Fibroblast of pulmonary artery (primary cell): ENCODE measurements around the gene SBSN.

Experiments used
- DNase-seq: peaks from one replicate; pipeline ENCODE4 v3.0.0-alpha.2; 2010; ENCODE audit warnings: low read depth
- H3K4me3 ChIP-seq: replicated peaks from 2 replicates; pipeline ENCODE4 v1.5.1; 2011; ENCODE audit warnings: low read depth, mild to moderate bottlenecking, control low read depth, low read length, moderate library complexity
- TF ChIP-seq, protein P1 (sequence below): IDR thresholded peaks from 2 replicates; pipeline ENCODE4 v1.5.1; 2011; ENCODE audit warnings: mild to moderate bottlenecking, control low read depth, low read length, inconsistent platforms; ENCODE audit errors: missing control alignments

Gene SBSN, protein sequence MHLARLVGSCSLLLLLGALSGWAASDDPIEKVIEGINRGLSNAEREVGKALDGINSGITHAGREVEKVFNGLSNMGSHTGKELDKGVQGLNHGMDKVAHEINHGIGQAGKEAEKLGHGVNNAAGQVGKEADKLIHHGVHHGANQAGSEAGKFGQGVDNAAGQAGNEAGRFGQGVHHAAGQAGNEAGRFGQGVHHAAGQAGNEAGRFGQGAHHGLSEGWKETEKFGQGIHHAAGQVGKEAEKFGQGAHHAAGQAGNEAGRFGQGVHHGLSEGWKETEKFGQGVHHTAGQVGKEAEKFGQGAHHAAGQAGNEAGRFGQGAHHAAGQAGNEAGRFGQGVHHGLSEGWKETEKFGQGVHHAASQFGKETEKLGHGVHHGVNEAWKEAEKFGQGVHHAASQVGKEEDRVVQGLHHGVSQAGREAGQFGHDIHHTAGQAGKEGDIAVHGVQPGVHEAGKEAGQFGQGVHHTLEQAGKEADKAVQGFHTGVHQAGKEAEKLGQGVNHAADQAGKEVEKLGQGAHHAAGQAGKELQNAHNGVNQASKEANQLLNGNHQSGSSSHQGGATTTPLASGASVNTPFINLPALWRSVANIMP

DNA sequence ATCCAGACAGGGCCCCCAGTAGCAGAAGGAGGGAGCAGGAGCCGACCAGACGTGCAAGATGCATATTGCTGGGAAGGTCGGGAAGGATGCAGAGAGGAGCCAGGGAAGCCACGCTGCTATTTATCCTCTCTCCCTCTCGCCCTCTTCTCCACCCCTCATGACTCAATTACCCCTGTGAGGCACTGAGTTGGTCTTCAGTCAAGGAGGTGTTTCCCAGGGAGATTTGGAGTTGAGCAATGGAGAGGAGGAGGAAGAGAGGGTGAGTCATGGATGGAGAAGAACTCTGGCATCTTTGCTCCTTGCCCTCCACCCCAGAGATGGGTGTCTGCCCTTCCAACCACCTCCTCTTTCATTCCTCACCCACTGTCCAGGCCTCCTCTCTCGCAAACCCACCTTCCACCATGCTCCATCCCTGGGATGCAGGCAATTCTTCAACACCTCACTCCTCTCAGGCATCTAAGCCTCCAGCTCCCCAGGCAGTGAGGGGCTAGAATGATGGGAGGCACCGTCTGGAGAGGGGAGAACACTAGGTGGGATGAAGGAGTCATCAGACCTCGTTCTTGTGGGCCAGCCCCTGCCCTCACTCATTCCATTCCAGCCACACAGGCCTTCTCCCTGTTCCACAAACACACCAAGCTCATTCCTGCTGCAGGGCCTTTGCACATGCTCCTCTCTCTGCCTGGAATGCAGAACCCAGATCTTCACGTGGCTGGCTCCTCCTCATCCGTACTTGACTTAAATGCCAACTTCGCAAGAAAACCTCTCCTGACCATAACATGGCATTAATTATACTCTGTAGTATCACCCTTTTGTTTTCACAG lies at the start of gene SBSN:
TSS of gene SBSN (minus strand) at position 94 of the 821 bp plus-strand sequence. CDS start at position 64, 30 bp downstream.
- peak; percentile 68 for DNase-seq
- TF ChIP-seq, protein P1, sequence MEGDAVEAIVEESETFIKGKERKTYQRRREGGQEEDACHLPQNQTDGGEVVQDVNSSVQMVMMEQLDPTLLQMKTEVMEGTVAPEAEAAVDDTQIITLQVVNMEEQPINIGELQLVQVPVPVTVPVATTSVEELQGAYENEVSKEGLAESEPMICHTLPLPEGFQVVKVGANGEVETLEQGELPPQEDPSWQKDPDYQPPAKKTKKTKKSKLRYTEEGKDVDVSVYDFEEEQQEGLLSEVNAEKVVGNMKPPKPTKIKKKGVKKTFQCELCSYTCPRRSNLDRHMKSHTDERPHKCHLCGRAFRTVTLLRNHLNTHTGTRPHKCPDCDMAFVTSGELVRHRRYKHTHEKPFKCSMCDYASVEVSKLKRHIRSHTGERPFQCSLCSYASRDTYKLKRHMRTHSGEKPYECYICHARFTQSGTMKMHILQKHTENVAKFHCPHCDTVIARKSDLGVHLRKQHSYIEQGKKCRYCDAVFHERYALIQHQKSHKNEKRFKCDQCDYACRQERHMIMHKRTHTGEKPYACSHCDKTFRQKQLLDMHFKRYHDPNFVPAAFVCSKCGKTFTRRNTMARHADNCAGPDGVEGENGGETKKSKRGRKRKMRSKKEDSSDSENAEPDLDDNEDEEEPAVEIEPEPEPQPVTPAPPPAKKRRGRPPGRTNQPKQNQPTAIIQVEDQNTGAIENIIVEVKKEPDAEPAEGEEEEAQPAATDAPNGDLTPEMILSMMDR: no peak
- no peak within 1 kb of the TSS for H3K4me3 ChIP-seq

DNA sequence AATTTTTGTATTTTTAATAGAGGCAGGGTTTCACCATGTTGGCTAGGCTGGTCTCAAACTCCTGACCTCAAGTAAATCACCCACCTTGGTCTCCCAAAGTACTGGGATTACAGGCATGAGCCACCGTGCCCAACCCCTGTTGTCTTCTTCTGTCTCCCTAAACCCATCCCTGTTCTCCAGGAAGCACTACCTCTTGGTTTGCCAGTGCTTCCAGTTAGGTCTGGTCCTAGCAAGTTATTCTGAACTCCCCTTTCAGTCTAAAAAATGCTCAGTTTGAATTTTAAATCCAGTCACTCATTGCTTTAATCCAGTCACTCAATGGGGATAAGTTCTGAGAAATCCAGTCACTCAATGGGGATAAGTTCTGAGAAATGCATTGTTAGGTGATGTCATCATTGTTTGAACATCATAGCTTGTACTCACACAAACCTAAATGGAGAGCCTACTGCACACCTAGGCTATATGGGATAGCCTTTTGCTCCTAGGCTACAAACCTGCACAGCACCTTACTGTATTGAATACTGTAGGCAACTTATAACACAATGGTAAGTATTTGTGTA lies 43.4 kb upstream of the SBSN start:
- DNase-seq: no peak
- TF ChIP-seq, protein P1: no peak
- no peak overlapping the region for H3K4me3 ChIP-seq

DNA sequence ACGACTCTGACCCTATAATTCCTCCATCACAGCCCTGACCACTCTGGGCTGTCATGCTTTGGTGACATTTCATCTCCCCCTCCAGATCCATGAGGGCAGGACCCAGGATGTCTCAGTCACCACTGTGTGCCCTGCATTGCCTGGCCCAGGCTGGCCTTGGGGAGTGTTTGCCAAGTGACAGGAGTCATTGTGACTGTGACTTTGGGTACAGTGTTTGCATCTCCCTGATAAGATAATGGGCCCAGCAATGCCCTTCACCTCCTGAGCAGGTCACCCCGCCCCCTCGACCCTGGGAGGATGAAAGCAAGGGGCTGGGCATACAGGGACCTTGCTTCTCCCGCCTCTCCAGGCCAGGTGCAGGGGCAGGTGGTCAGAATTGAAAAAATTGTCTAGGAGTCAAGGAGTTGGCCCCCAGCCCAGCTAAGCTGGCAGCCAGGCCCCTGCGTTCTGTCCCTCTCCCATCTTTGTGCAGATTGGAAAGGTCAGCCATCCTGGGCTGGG lies 41.2 kb upstream of the SBSN start:
- TF ChIP-seq, protein P1: no peak
- H3K4me3 ChIP-seq: no peak overlapping the region
- DNase-seq: no peak

DNA sequence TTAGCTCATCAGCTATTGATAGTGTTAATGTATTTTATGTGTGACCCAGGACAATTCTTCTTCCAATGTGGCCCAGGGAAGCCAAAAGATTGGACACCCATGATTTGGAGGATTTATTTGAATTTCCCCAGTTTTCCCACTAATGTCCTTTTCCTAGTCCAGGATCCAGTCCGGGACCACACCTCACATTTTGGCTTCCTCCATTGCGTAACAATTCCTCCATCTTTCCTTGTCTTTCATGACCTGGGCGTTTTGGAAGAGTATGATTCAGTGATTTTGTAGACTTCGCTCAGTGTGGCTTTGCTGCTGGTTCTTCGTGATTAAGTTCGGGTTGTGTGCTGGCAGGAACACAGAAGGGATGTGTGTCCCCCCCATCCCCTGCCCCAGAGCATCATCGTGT lies 38.6 kb upstream of the SBSN start:
- TF ChIP-seq, protein P1: no peak
- DNase-seq: no peak

DNA sequence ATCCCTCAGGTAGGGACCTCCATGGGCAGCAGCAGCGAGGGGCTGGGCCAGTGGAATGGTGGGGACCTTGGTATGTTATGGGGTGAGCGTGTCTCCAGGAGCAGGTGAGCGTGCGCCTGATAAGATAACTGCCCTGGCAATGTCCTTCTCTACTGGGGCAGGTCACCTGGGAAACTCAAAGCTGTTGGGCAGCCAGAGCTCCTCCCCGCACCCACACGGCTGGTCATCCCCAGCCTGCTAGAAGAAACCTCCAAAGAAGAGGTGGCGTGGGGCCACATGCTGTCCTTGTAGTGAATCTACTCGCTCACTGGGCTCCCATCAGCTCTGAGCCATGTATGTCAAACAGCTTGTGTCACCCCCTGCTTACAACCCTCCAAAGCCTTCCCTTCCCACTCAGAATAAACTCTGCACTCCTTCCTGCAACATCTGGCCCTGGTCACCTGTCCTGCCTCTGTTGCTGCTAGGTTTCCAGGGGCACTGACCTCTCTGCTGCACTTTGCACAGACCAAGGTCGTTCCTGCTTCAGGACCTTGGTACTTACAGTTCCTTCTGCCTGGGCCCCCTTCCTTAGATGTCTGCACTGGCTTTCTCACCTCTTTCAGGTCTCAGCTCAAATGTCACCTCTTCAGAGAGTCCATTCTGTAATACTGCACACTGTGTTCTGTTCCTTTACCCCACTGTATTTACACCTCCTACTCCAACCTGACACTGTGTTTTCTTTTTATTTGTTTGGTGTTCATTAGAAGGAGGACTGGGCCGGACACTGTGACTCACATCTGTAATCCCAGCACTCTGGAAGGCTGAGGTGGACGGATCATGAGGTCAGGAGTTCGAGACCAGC lies 37.1 kb upstream of the SBSN start:
- TF ChIP-seq, protein P1: no peak
- H3K4me3 ChIP-seq: no peak overlapping the region
- DNase-seq: no peak

More for the DNA sequence above, 38.6 kb upstream of the SBSN start:
- no peak overlapping the region for H3K4me3 ChIP-seq
